Measurements from ENCODE around the gene GPC6. TPM values are rescaled to one million over a fixed set of nuclear protein-coding genes. Genes with fewer than 3 reads are reported as not detected.
"Not testable (repeated sequence)": the region's sequence is repeated elsewhere in the genome, so short reads cannot be mapped to it uniquely, and the experiment has no call there.

GPC6 gene
- total RNA-seq, 1 donor from 2014 or later: 0.96 TPM

- no peak for ATAC-seq
These were observed 955.7 kb downstream of the GPC6 start for GRCh38 chr13:94182185-94182761.

GRCh38 chr13:94186470-94186869 is 959.9 kb downstream of the GPC6 start:
- ATAC-seq: no peak

GRCh38 chr13:94188201-94188854 is 961.7 kb downstream of the GPC6 start:
- ATAC-seq: no peak

- no peak for ATAC-seq
These were observed 965.9 kb downstream of the GPC6 start for GRCh38 chr13:94192431-94192975.

GRCh38 chr13:94195715-94196114 is 969.1 kb downstream of the GPC6 start:
- ATAC-seq: no peak

GRCh38 chr13:94196413-94196812 is 969.8 kb downstream of the GPC6 start:
- peak; percentile 77 for ATAC-seq

GRCh38 chr13:94198681-94199080 is 972.1 kb downstream of the GPC6 start:
- ATAC-seq: no peak

GRCh38 chr13:94199135-94199534 is 972.5 kb downstream of the GPC6 start:
- ATAC-seq: peak; percentile 92

- no peak for ATAC-seq
These were observed 974.4 kb downstream of the GPC6 start for GRCh38 chr13:94201022-94201421.

- no peak for ATAC-seq
These were observed 977.6 kb downstream of the GPC6 start for GRCh38 chr13:94204163-94204562.

- ATAC-seq: no peak
These were observed 978.3 kb downstream of the GPC6 start for GRCh38 chr13:94204946-94205345.

GRCh38 chr13:94205896-94206295 is 979.3 kb downstream of the GPC6 start:
- ATAC-seq: no peak

GRCh38 chr13:94209117-94209516 is 982.5 kb downstream of the GPC6 start:
- ATAC-seq: no peak

- ATAC-seq: not testable (repeated sequence)
These were observed 983.3 kb downstream of the GPC6 start for GRCh38 chr13:94209913-94210312.

- no peak for ATAC-seq
These were observed 984.2 kb downstream of the GPC6 start for GRCh38 chr13:94210816-94211215.

GRCh38 chr13:94212196-94212595 is 985.6 kb downstream of the GPC6 start:
- ATAC-seq: no peak

GRCh38 chr13:94214121-94214520 is 987.5 kb downstream of the GPC6 start:
- ATAC-seq: no peak

GRCh38 chr13:94214975-94215374 is 988.4 kb downstream of the GPC6 start:
- no peak for ATAC-seq

GRCh38 chr13:94216476-94216875 is 989.9 kb downstream of the GPC6 start:
- ATAC-seq: no peak

GRCh38 chr13:94217370-94217769 is 990.8 kb downstream of the GPC6 start:
- no peak for ATAC-seq

- no peak for ATAC-seq
These were observed 991.9 kb downstream of the GPC6 start for GRCh38 chr13:94218537-94218936.

- ATAC-seq: no peak
These were observed 992.3 kb downstream of the GPC6 start for GRCh38 chr13:94218951-94219350.

GRCh38 chr13:94224670-94225069 is 998.1 kb downstream of the GPC6 start:
- ATAC-seq: no peak

GRCh38 chr13:94227255-94227879 is 1000.8 kb downstream of the GPC6 start:
- no peak for ATAC-seq

Measured in esophagus mucosa (tissue), 1 donor.